ENCODE results near the gene TBATA. TPM values are rescaled to one million over a fixed set of nuclear protein-coding genes. Genes with fewer than 3 reads are reported as not detected.
A peak's percentile ranks its signal among the peaks of the same experiment; 100 is the strongest.

TBATA gene
- total RNA-seq, 1 donor, result not detected

GRCh38 chr10:70747192-70747965, 37.8 kb downstream of the TBATA start:
- no peak for DNase-seq (ENCODE audit: low read depth in 2 of 3, low spot score in 2 of 3)

- no peak for DNase-seq (ENCODE audit: low read depth in 2 of 3, low spot score in 2 of 3)
Observed at GRCh38 chr10:70745555-70745954, 39.6 kb downstream of the TBATA start.

- DNase-seq (ENCODE audit: low read depth in 2 of 3, low spot score in 2 of 3), result no peak
Observed at GRCh38 chr10:70744617-70745143, 40.5 kb downstream of the TBATA start.

- DNase-seq (ENCODE audit: low read depth in 2 of 3, low spot score in 2 of 3), result no peak
Observed at GRCh38 chr10:70743879-70744278, 41.3 kb downstream of the TBATA start.

GRCh38 chr10:70743430-70743788, 41.8 kb downstream of the TBATA start:
- DNase-seq (ENCODE audit: low read depth in 2 of 3, low spot score in 2 of 3), result no peak

- peak in 2 of 3 donors; percentile 36 to 38 for DNase-seq (ENCODE audit: low read depth in 2 of 3, low spot score in 2 of 3)
Observed at GRCh38 chr10:70742537-70743429, 42.4 kb downstream of the TBATA start.

- no peak for DNase-seq (ENCODE audit: low read depth in 2 of 3, low spot score in 2 of 3)
Observed at GRCh38 chr10:70740406-70741288, 44.5 kb downstream of the TBATA start.

- DNase-seq (ENCODE audit: low read depth in 2 of 3, low spot score in 2 of 3), result no peak
Observed at GRCh38 chr10:70738761-70739121, 46.4 kb downstream of the TBATA start.

- DNase-seq (ENCODE audit: low read depth in 2 of 3, low spot score in 2 of 3), result no peak
Observed at GRCh38 chr10:70738006-70738760, 47.0 kb downstream of the TBATA start.

- DNase-seq (ENCODE audit: low read depth in 2 of 3, low spot score in 2 of 3), result no peak
Observed at GRCh38 chr10:70737250-70737649, 47.9 kb downstream of the TBATA start.

- DNase-seq (ENCODE audit: low read depth in 2 of 3, low spot score in 2 of 3), result no peak
Observed at GRCh38 chr10:70736525-70736924, 48.7 kb downstream of the TBATA start.

- DNase-seq (ENCODE audit: low read depth in 2 of 3, low spot score in 2 of 3), result no peak
Observed at GRCh38 chr10:70735161-70735560, 50.0 kb downstream of the TBATA start.

- no peak for DNase-seq (ENCODE audit: low read depth in 2 of 3, low spot score in 2 of 3)
Observed at GRCh38 chr10:70733051-70733450, 52.1 kb downstream of the TBATA start.

GRCh38 chr10:70732569-70732968, 52.6 kb downstream of the TBATA start:
- no peak for DNase-seq (ENCODE audit: low read depth in 2 of 3, low spot score in 2 of 3)

- DNase-seq (ENCODE audit: low read depth in 2 of 3, low spot score in 2 of 3), result no peak
Observed at GRCh38 chr10:70730955-70731354, 54.2 kb downstream of the TBATA start.

- DNase-seq (ENCODE audit: low read depth in 2 of 3, low spot score in 2 of 3), result no peak
Observed at GRCh38 chr10:70729763-70730357, 55.3 kb downstream of the TBATA start.

- DNase-seq (ENCODE audit: low read depth in 2 of 3, low spot score in 2 of 3), result no peak
Observed at GRCh38 chr10:70728328-70728727, 56.8 kb downstream of the TBATA start.

- no peak for DNase-seq (ENCODE audit: low read depth in 2 of 3, low spot score in 2 of 3)
Observed at GRCh38 chr10:70726909-70727495, 58.2 kb downstream of the TBATA start.

- DNase-seq (ENCODE audit: low read depth in 2 of 3, low spot score in 2 of 3), result no peak
Observed at GRCh38 chr10:70723771-70724170, 61.4 kb downstream of the TBATA start.
